RWPE2 (cell line): ENCODE measurements around the gene FAM114A2.

Source experiments
- ATAC-seq: fragments of 200-7000 bp; cut with Tn5 transposase; 3 replicates; pipeline ENCODE4 v1.9.1; 2021; ENCODE audit warnings: low read depth
- DNase-seq: peaks from one replicate; pipeline ENCODE4 v3.0.0-alpha.2; 2020; ENCODE audit warnings: low spot score
- H3K27ac ChIP-seq: fragments of 450-650 bp; 2 replicates; pipeline ENCODE4 v1.5.1; 2017; ENCODE audit warnings: mild to moderate bottlenecking; ENCODE audit not compliant: poor library complexity, severe bottlenecking
- H3K27me3 ChIP-seq: fragments of 250-450 bp; sonication (Bioruptor Pico); 2 replicates; pipeline ENCODE4 v1.5.1; 2021; ENCODE audit warnings: mild to moderate bottlenecking, moderate library complexity; ENCODE audit not compliant: insufficient read depth, poor library complexity, severe bottlenecking
- H3K36me3 ChIP-seq: fragments of 250-450 bp; sonication (Bioruptor Pico); 2 replicates; pipeline ENCODE4 v1.5.1; 2020; ENCODE audit warnings: low read depth, mild to moderate bottlenecking, moderate library complexity
- H3K4me1 ChIP-seq: fragments of 250-450 bp; sonication (Bioruptor Pico); 2 replicates; pipeline ENCODE4 v1.5.1; 2021; ENCODE audit warnings: mild to moderate bottlenecking, moderate library complexity; ENCODE audit not compliant: insufficient read depth, poor library complexity, severe bottlenecking
- H3K4me3 ChIP-seq: fragments of 250-450 bp; sonication (Bioruptor Pico); 2 replicates; pipeline ENCODE4 v1.5.1; 2021; ENCODE audit warnings: mild to moderate bottlenecking, moderate library complexity; ENCODE audit not compliant: severe bottlenecking
- H3K9me3 ChIP-seq: fragments of 250-450 bp; sonication (Bioruptor Pico); 2 replicates; pipeline ENCODE4 v1.5.1; 2021; ENCODE audit warnings: mild to moderate bottlenecking, moderate library complexity; ENCODE audit not compliant: severe bottlenecking
- CTCF ChIP-seq: fragments of 450-650 bp; IDR thresholded peaks from one replicate; pipeline ENCODE4 v1.5.1; 2017; ENCODE audit warnings: mild to moderate bottlenecking, moderate library complexity; ENCODE audit not compliant: poor library complexity, severe bottlenecking

The FAM114A2 gene

GRCh38 chr5:153969563-153969895, 69.2 kb downstream of the FAM114A2 start:
- DNase-seq (no peak), ATAC-seq (no peak)
- H3K4me3 ChIP-seq: no peak overlapping the region
- no peak for TF ChIP-seq CTCF
- H3K36me3 ChIP-seq: no peaks in the 10 kb centered on the region
- no peak overlapping the region for H3K27ac ChIP-seq
- H3K27me3 ChIP-seq: no peaks in the 10 kb centered on the region
- H3K9me3 ChIP-seq: no peaks in the 10 kb centered on the region
- H3K4me1 ChIP-seq: no peaks in the 10 kb centered on the region

DNA sequence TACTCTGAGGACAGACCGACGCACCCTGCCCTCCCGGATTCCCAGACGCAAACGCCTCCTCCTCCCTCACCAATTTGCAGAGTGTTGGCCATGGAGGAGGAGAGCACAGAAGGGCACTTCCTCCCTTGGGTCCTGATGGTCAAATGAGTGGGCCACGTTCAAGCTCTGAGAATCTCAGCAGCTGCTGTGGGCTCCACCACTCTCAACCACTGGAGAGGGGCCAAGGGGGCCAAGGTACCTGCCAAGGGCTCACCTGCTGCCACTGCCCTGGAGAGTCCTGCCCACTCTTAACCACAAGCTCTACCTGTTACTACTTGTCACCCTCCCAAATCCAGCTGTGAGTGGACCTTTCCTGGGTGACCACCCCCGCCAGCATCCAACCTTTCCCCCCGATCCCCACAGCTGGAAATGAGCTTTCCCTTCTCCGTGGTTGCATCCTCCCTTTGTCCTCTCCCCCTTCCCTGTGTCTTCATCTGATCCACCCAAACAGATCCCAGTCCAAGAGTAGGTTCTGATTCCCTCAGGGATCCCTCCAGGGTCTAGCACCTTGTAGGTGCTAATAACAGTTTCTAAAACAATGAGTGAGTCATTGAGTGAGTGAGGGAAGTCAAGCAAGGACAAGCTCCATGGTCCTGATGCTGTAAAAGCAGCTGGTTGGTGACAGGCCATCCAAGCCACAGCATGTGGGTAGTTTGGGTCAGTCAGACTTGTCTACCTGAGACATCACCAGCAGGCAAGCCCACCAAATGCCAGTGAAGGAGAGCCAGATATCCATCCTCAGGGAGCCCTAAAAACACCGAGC, 69.7 kb downstream of the FAM114A2 start:
- no peak for DNase-seq
- H3K4me1 ChIP-seq: no peaks in the 10 kb centered on the region
- no peak overlapping the region for H3K27ac ChIP-seq
- no peak for ATAC-seq
- no peaks in the 10 kb centered on the region for H3K36me3 ChIP-seq
- H3K27me3 ChIP-seq: no peaks in the 10 kb centered on the region
- no peaks in the 10 kb centered on the region for H3K9me3 ChIP-seq
- TF ChIP-seq CTCF: no peak
- H3K4me3 ChIP-seq: no peak overlapping the region

GRCh38 chr5:153964880-153965645, 73.6 kb downstream of the FAM114A2 start:
- DNase-seq (no peak), ATAC-seq (peak; percentile 72)
- Histone ChIP-seq H3K27ac (no peak overlapping the region), H3K27me3 (no peaks in the 10 kb centered on the region), H3K4me3 (no peak overlapping the region), H3K9me3 (no peaks in the 10 kb centered on the region), H3K4me1 (no peaks in the 10 kb centered on the region), H3K36me3 (no peaks in the 10 kb centered on the region)
- peak; percentile 99 for TF ChIP-seq CTCF

DNA sequence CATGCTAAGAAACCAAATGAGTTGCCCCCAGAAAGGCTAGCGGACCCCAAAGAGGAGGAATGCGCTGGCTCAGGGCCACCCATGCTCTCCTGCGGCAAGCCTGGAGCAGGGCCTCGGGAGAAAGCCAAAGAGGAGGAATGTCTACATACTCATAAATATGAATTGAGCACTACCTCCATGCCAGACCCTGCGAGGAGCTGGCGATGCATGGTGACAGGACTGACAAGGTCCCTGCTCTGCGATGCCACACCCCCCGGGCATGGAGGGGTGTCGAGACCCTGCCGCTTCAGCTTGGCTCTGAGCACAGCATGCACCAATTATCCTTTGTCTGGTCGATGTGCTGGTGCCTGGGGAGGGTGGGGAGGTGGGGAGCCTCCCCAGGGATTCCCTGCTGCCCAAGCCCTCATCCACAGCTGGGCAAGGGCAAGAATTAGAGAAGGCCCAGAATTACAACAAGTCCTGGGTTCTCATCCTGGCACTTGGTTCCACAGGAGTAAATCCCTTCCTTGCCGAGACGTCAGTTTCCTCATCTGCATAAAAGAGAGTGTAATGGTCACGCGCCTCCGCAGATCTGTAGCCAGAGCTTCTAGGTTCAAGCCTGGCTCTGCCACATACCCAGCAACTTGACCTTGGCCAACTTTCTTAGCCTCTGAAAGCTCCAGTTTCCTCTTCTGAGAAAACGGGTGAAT, 74.4 kb downstream of the FAM114A2 start:
- no peak overlapping the region for H3K4me3 ChIP-seq
- no peak; the same call in 2 of the 3 replicates for ATAC-seq
- TF ChIP-seq CTCF: no peak

More for the DNA sequence above, 74.4 kb downstream of the FAM114A2 start:
- no peaks in the 10 kb centered on the region for H3K27me3 ChIP-seq
- no peaks in the 10 kb centered on the region for H3K9me3 ChIP-seq
- no peaks in the 10 kb centered on the region for H3K36me3 ChIP-seq
- H3K4me1 ChIP-seq: no peaks in the 10 kb centered on the region
- no peak overlapping the region for H3K27ac ChIP-seq
- DNase-seq: no peak
